DLD1 (cell line): Measurements from ENCODE around the gene AMZ2.

Experiments
- in situ Hi-C: cut with HindIII; loops from 2 replicates; pipeline ENCODE4 v1.10.0; 2017; ENCODE audit warnings: low sequenced_read_pairs

AMZ2 gene

GRCh38 chr17:68290268-68290954 lies 42.6 kb downstream of the AMZ2 start:
- in situ Hi-C loops = no loop called here

DNA sequence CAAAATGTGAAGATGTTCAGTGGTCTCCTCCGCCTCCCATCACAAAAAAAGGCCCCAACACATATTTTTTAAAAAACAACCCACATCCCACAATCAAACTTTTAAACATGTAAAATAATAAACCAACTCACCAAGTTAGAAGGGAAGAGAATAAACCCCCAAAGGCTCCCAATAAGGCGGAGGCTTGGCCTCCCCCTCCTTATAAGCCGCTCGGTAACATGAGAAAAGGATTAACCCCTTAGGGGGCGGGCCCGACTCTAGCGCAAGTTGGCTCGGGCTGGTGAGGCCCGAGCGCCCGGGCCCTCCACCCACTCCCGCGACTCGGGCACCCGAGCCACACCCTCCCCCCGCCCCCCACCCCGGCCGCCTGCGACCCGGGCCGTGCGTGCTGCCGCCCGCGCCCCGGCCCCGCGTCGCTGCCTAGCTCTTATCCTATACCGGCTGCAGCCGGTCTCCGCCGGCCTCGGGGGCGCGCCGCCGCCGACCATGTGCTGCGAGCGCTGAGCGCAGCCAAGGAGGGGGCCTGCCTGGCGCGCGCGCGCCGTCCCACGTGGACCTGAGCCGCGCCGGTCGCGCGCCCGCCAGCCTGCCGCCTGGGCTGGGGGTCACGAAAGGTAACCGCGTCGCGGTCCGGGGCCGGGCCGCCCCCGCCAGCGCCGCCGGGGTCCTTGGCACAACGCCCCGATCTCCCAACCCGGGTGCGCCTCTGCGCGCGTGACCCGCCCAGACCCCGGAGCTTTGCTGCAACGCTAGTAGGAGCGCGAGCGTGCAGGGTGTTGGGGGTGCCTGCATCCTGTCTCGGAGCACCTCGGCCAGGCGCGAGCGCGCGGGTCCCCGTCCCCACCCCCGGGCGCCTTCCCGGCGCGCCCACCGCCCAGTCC lies 43.4 kb downstream of the AMZ2 start, which contains the start of the genes ARSG and SLC16A6:
Gene ARSG (plus strand): TSS at position 541 of the 881 bp plus-strand sequence. CDS start 15,999 bp downstream, outside the sequence.
Gene SLC16A6 (minus strand): TSS at position 173 of the 881 bp plus-strand sequence. CDS start 12,807 bp downstream, outside the sequence.
- in situ Hi-C loops = no loop called here

GRCh38 chr17:68291836-68292688 lies 44.2 kb downstream of the AMZ2 start:
- in situ Hi-C loops = no loop called here

DNA sequence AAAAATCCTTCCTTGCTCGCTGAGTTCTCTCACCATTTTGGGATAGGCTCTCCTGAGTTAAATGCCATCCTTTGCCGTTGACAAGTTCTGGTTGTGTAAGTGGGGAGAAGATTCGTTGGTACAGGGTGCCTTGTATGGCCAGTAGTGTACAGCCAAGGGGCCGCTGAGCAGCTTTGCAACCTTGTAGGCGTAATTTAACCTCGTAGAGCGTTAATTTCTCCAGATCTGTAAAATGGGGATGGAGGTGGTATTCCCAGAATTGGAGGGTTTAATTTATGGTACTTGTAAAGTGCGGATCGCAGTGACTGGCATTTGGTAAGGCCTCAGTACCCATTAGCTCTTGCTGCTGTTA lies 44.8 kb downstream of the AMZ2 start:
- in situ Hi-C loops = no loop called here

DNA sequence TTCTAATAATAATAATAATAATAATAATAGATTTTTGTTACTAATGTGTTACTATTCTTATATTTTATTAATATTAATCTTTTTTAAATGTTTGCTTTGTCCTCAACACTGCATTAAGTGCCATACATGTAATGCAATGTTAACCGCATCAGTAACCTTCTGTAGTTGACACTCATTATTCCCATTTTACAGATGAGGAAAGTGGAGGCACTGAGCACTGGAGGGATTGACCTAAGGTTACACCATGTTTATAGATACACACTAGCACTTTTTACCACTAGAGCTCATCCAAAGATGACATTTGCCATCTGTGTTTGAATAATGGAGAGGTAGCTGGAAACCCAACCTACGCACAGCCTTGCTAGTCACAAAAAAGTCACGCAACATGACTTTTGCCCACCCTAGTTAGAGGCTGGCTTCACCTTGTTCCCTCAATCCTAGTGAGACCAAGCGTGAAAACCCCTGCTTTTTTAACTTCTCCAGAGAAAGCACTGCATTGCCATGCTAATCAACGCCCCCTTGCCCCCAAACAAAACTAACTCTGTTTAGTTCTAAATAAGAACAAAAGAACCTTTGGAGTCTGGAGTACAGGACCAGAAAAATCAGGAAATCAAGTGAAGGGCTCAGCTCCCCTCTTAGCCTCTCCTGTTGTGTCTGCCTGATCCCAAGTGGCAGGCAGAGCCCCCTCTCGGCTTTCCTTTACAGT lies 45.8 kb downstream of the AMZ2 start:
- in situ Hi-C loops = no loop called here

GRCh38 chr17:68294196-68294555 lies 46.3 kb downstream of the AMZ2 start:
- in situ Hi-C loops = no loop called here

DNA sequence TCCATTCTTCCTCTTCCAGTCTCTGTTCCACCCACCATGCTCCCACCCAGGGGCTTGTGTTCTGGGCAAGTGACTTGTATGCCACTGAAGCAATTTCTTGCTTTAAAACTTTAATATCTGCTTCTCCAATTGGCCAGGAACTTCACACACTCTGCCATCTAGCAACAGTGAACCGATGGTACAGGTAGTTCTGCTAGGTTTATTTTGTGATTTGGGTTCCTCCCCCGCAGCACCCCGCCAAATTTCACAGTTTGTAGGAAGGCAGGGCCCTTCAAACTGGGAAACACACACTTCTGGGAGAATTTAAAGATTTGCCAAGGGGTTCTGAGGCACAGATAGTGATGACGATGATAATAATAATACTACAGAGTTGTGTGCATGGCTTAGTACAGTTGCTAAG lies 46.8 kb downstream of the AMZ2 start:
- in situ Hi-C loops = no loop called here

DNA sequence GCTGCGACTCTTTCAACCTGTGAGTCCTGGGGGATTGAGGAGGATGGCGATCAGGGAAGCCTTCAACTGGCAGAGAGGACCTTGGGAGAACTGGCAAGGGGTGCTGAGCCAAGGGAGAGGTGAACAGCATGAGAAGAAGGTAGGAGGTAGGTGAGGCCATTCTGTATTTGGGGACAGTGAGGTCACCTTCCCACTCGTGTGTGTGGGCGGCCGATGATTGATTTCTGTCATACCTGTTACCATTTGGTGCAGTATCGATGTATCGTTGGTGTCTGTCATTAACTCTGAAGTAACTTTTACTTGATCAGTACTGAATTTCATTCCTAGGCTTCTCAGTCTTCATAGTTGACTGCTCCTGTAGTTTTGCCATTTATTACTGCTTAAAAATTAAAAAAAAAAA lies 47.2 kb downstream of the AMZ2 start:
- in situ Hi-C loops = no loop called here

DNA sequence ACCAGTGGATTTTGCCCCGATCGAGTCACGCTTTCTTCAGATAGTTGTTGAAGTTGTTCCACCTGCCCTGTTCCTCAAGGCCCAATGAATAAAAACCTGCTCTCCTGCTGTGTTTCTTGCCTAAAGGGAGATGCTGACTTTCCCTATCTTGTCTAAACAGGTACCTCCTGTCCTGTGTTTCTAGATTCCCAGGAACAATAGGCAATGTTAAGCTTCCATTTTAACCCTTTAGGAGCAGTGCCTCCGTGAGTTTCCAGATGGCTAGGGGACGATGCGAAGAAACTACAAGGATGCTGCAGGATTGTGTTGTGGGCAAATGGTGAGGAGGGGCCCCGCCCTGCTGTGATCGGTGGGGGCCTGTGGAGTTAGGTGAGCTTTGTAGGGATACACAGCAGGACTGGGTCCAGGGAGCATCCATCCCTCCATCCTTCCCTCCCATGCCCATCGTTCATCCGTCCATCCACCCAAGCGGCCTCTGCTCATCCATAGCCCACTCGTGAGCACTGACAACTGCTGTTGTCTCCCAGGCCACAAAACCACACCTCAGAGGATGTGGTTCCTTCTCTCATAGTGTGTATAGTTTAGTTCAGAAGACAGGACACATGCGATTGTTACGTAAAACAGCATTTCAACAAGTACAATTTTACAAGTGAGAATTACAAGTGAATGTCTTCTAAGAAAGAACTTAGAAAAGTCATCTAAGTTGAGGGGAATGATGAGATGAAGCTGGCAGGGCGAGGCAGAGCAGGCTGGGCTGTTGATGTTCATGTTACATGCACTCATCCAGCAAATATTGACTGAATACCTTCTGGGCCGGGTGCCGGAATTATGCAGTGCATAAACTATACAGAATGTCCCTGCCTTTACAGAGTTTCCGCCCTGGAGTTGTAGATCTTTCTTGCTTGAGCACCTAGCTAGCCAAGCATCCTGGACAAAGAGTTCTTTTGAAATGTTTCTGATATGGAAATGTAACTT lies 48.7 kb downstream of the AMZ2 start:
- in situ Hi-C loops = no loop called here

DNA sequence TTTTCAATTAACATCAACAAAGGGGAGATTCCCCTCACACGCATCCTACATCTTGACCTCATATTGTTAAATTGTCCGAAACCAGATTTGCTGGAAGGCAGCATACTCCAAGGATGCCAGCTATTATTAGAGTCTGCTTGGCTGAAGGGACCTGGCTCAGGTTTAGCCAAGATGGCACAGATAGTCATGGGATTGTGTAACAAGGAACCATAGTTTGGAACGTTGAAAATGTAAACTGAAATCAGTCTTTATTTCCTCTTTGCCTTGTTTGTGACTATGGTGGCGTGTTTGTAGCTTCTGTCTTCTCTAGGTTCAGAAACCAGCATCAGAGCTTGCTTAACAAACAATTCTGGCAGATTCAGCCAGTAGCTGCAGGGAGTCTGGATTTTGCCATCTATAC lies 49.4 kb downstream of the AMZ2 start:
- in situ Hi-C loops = no loop called here

DNA sequence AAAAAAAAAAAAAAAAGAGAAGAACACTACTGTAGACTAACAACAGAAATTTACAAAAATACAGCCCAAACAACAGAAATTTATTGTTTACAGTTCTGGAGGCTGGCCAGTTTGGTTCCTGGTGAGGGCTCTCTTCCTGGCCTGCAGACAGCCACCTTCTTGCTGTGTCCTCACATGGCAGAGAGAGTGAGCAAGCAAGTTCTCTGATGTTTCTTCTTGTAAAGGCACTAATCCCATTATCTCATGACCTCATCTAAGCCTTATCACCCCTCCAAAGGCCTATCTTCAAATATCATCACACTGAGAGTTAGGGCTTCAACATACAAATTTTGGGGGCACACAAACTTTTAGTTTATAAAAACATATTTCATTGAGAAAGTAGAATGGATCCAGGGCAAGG lies 50.8 kb downstream of the AMZ2 start:
- in situ Hi-C loops = no loop called here

- in situ Hi-C loops = no loop called here
Measured at GRCh38 chr17:68299817-68300216, 52.0 kb downstream of the AMZ2 start.

GRCh38 chr17:68301438-68301959 lies 53.7 kb downstream of the AMZ2 start:
- in situ Hi-C loops = no loop called here

DNA sequence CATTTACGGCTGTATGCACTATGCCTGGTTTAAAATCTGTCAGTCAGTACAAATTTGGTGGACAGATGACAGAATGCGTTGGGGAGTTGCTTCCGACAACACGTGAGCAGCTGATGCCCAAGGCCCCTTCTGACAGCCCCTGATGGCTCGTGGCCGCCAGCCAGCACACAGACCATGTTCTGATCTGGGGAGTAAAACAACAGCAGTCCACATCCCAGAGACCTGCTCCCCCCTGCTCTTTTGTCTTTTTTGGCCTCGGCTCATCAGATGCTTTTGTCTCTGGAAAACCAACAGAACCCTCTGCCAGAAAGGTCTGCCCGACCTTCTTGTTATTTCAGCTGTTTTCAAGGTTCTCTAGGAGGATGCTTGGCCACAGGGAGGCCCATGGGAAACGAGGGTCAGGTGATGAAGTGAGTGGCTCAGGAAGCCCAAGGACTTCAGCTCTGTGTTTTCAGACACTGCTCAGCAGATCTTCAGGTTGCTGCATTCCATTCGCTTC lies 54.3 kb downstream of the AMZ2 start:
- in situ Hi-C loops = no loop called here

DNA sequence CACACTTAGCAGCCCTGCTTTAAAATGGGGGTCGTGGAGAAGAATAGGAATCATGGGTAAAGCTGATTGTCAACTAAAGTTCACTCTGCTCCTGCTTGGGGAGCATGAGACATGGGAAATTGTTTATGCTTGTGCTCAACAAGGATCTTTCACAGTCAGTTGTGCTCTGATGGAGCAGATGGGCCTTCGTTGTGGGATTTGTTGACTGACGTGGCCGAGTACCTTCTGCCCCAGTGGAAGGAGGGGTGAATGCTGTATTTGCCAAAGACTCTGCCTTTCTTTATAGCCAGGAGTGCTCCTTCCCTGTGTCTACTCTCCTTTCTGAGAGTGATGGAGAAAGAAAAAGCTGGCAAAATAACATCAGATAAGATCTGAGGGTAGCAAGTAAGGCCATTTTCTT lies 54.8 kb downstream of the AMZ2 start:
- in situ Hi-C loops = no loop called here

DNA sequence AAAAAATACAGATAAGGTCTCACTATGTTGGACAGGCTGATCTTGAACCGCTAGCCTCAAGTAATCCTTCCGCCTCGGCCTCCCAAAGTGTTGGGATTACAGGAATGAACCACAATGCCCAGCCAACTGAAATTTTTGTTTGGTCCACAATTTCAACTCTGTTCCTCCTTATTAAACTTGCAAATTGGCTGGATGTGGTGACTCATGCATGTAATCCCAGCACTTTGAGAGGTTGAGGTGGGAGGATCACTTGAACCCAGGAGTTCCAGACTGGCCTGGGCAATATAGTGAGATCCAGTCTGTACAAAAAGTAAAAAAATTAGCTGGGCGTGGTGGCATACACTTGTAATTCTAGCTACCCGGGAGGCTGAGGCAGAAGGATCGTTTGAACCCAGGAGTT lies 56.9 kb downstream of the AMZ2 start:
- in situ Hi-C loops = no loop called here

GRCh38 chr17:68305142-68305541 lies 57.3 kb downstream of the AMZ2 start:
- in situ Hi-C loops = no loop called here
